Astrocyte (in vitro differentiated cells and primary cell): ENCODE results near the gene DDAH1. TPM values are rescaled to one million over a fixed set of nuclear protein-coding genes. Genes with fewer than 3 reads are reported as not detected.

Source experiments
- DNase-seq: peaks from one replicate; pipeline ENCODE4 v3.0.0-alpha.2; 2010; ENCODE audit warnings: low read depth
- FAIRE-seq: peaks from 2 replicates; lab custom pipeline; 2011; peaks lifted over from hg19 to GRCh38; lab: Jason Lieb, UNC
- H2AFZ ChIP-seq: 2 replicates; pipeline ENCODE4 v1.6.0; 2012; ENCODE audit warnings: low read depth, low read length, inconsistent platforms
- H3K27ac ChIP-seq: 2 replicates; pipeline ENCODE4 v1.5.1; 2011; ENCODE audit warnings: low read depth, low read length, inconsistent platforms
- H3K27me3 ChIP-seq: 2 replicates; pipeline ENCODE4 v1.6.0; 2011; ENCODE audit warnings: low read length, inconsistent platforms; ENCODE audit not compliant: insufficient read depth
- H3K36me3 ChIP-seq: 2 replicates; pipeline ENCODE4 v1.5.1; 2011; ENCODE audit warnings: low read length, inconsistent platforms; ENCODE audit not compliant: insufficient read depth
- H3K4me1 ChIP-seq: 2 replicates; pipeline ENCODE4 v1.5.1; 2011; ENCODE audit warnings: low read length, inconsistent platforms; ENCODE audit not compliant: insufficient read depth
- H3K4me2 ChIP-seq: 2 replicates; pipeline ENCODE4 v1.6.0; 2012; ENCODE audit warnings: low read length, inconsistent platforms
- H3K4me3 ChIP-seq: 2 replicates; pipeline ENCODE4 v1.5.1; 2011; ENCODE audit warnings: low read depth, mild to moderate bottlenecking, low read length, inconsistent platforms; ENCODE audit not compliant: insufficient read depth
- H3K79me2 ChIP-seq: 2 replicates; pipeline ENCODE4 v1.6.0; 2012; ENCODE audit warnings: mild to moderate bottlenecking, low read length, inconsistent platforms; ENCODE audit not compliant: insufficient read depth
- H3K9ac ChIP-seq: 2 replicates; pipeline ENCODE4 v1.6.0; 2012; ENCODE audit warnings: mild to moderate bottlenecking, low read length, inconsistent platforms
- H3K9me3 ChIP-seq: 2 replicates; pipeline ENCODE4 v1.5.1; 2012; ENCODE audit warnings: low read depth, mild to moderate bottlenecking, low read length, inconsistent platforms; ENCODE audit not compliant: insufficient read depth
- H4K20me1 ChIP-seq: 2 replicates; pipeline ENCODE4 v1.6.0; 2012; ENCODE audit warnings: low read length, inconsistent platforms; ENCODE audit not compliant: insufficient read depth
- H3K27ac Mint-ChIP-seq: one replicate; pipeline ENCODE4 v1.8.0; 2021; ENCODE audit warnings: mild to moderate bottlenecking, mixed read lengths; ENCODE audit not compliant: unreplicated experiment
- H3K27me3 Mint-ChIP-seq: one replicate; pipeline ENCODE4 v1.8.0; 2021; ENCODE audit warnings: low read depth, mixed read lengths; ENCODE audit not compliant: unreplicated experiment
- H3K36me3 Mint-ChIP-seq: one replicate; pipeline ENCODE4 v1.8.0; 2021; ENCODE audit warnings: low read depth, mixed read lengths; ENCODE audit not compliant: unreplicated experiment
- H3K4me1 Mint-ChIP-seq: one replicate; pipeline ENCODE4 v1.8.0; 2021; ENCODE audit warnings: low read depth, mixed read lengths; ENCODE audit not compliant: unreplicated experiment
- H3K4me3 Mint-ChIP-seq: one replicate; pipeline ENCODE4 v1.8.0; 2021; ENCODE audit warnings: mild to moderate bottlenecking, moderate library complexity, mixed read lengths; ENCODE audit not compliant: unreplicated experiment
- H3K9me3 Mint-ChIP-seq: one replicate; pipeline ENCODE4 v1.8.0; 2021; ENCODE audit warnings: mild to moderate bottlenecking, mixed read lengths; ENCODE audit not compliant: unreplicated experiment
- CTCF ChIP-seq: IDR thresholded peaks from 2 replicates; pipeline ENCODE4 v1.5.1; 2011; ENCODE audit warnings: low read depth, mild to moderate bottlenecking, inconsistent platforms, low read length, moderate library complexity; ENCODE audit not compliant: insufficient read depth
- EZH2 ChIP-seq: IDR thresholded peaks from 2 replicates; pipeline ENCODE4 v1.6.1; 2012; ENCODE audit warnings: mild to moderate bottlenecking, low read length, inconsistent platforms; ENCODE audit not compliant: insufficient read depth
- total RNA-seq: library from RNA; stranded (reverse); gene quantifications from 2 replicates; pipeline ENCODE4 v1.2.1, GENCODE V29; 2021

Gene DDAH1
- total RNA-seq, 1 donor from 2014 or later: 112 TPM

DNA sequence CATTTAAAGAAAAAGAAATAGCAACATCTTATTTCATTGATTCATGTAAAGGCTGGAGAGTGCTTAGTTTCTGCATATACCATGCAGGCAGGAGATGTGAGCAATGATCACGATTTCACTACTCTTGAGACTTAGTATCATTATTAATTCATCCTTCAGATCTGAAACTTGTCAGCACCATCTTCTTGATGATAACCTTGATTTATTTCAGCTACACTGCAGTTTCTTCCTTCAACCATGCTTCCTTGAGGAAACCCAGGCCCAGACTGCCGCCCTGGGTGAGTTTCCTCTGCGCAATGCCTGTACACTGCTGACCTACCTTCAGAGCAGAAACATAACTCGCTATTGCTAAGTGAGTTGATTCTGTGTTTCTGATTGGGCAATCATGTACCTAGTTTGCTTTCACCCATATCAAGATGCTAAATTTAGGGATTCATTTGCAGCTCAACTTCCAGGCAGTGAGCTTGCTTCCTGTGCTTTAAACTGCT is 175.1 kb downstream of the DDAH1 start:
- H3K36me3 ChIP-seq: no peaks in the 10 kb centered on the region
- no peaks in the 10 kb centered on the region for H3K79me2 ChIP-seq

DNA sequence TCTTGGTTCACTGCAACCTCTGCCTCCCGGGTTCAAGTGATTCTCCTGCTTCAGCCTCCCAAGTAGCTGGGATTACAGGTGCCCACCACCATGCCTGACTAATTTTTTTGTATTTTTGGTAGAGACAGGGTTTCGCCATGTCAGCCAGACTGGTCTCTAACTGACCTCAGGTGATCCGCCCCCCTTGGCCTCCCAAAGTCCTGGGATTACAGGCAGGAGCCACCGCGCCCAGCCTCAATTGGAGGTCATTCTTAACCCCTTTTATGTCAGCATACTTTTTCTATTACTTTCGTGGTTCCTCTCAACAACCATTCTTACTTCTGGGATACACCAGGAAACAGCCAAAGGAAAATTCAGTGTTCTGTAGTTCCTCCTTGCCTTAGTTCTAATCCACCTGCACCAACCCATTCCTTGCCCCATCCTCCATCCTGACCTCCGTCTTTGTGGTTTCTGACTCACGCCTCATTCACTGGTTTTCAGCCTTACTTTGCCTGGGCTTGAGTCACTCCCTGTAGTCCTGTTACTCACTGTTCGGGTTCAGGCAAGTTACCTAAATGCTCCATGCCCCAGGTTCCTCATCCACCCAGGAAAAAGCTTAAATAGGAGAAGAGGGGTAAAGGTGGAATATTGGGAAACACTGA is 175.6 kb downstream of the DDAH1 start:
- H3K36me3 Mint-ChIP-seq: no peaks in the 10 kb centered on the region
- H3K4me1 Mint-ChIP-seq: peaks cover 25% of the 10 kb centered on the region
- Histone ChIP-seq H3K36me3 (no peaks in the 10 kb centered on the region), H4K20me1 (no peaks in the 10 kb centered on the region), H3K4me2 (peak overlapping the region; percentile 45), H2AFZ (no peak overlapping the region), H3K4me1 (peaks cover 27% of the 10 kb centered on the region), H3K9me3 (no peaks in the 10 kb centered on the region), H3K4me3 (no peak overlapping the region), H3K27me3 (no peaks in the 10 kb centered on the region), H3K27ac (peak overlapping the region; percentile 10), H3K79me2 (no peaks in the 10 kb centered on the region), H3K9ac (peak overlapping the region; percentile 25)
- FAIRE-seq: peak; percentile 98
- TF ChIP-seq EZH2: no peak
- TF ChIP-seq CTCF: no peak
- H3K27me3 Mint-ChIP-seq: no peaks in the 10 kb centered on the region
- peak overlapping the region; percentile 54 for H3K27ac Mint-ChIP-seq
- no peak overlapping the region for H3K4me3 Mint-ChIP-seq
- H3K9me3 Mint-ChIP-seq: no peaks in the 10 kb centered on the region
- DNase-seq: peak; percentile 96

More for the DNA sequence above, 175.1 kb downstream of the DDAH1 start:
- Histone ChIP-seq H3K9me3 (no peaks in the 10 kb centered on the region), H3K9ac (peak overlapping the region; percentile 25), H2AFZ (no peak overlapping the region), H4K20me1 (no peaks in the 10 kb centered on the region), H3K4me3 (no peak overlapping the region), H3K4me1 (peaks cover 29% of the 10 kb centered on the region), H3K27me3 (no peaks in the 10 kb centered on the region), H3K27ac (peak overlapping the region; percentile 10), H3K4me2 (peak overlapping the region; percentile 45)
- FAIRE-seq: no peak
- DNase-seq: no peak
- Mint-ChIP-seq H3K9me3 (no peaks in the 10 kb centered on the region), H3K4me3 (no peak overlapping the region), H3K27me3 (no peaks in the 10 kb centered on the region), H3K27ac (peak overlapping the region; percentile 54), H3K36me3 (no peaks in the 10 kb centered on the region), H3K4me1 (peaks cover 28% of the 10 kb centered on the region)
- TF ChIP-seq CTCF (no peak), EZH2 (no peak)

DNA sequence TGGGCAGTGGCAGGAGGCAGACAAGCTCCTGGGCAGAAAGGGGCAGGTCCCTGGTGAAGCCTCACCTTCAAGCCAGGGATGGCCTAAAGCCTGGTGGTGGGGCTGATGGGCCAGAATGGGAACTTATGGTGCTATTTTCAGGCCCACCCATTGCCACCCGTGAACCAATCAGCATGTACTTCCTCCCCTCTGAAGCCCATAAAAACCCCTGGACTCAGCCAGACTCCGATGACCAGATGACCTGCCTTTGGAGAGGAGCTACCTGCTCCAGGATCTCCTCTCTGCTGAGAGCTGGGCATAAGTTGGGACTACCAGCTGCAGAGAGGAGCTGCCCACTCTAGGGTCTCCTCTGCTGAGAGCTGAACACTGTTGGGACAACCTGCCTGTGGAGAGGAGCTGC is 180.8 kb downstream of the DDAH1 start:
- Mint-ChIP-seq H3K4me1 (peaks cover 6% of the 10 kb centered on the region), H3K27ac (no peak overlapping the region), H3K9me3 (peaks cover 2% of the 10 kb centered on the region), H3K4me3 (no peak overlapping the region), H3K27me3 (no peaks in the 10 kb centered on the region), H3K36me3 (no peaks in the 10 kb centered on the region)
- Histone ChIP-seq H3K4me1 (peaks cover 9% of the 10 kb centered on the region), H3K36me3 (no peaks in the 10 kb centered on the region), H3K79me2 (no peaks in the 10 kb centered on the region), H3K4me2 (no peak overlapping the region), H3K27me3 (no peaks in the 10 kb centered on the region), H3K9ac (no peak overlapping the region), H3K9me3 (no peaks in the 10 kb centered on the region), H3K4me3 (no peak overlapping the region), H4K20me1 (no peaks in the 10 kb centered on the region), H3K27ac (no peak overlapping the region), H2AFZ (no peak overlapping the region)
- no peak for TF ChIP-seq CTCF
- TF ChIP-seq EZH2: no peak
- FAIRE-seq (no peak), DNase-seq (no peak)
